HepG2 (cell line): ENCODE measurements around the gene ZNF484. TPM values are rescaled to one million over a fixed set of nuclear protein-coding genes. Genes with fewer than 3 reads are reported as not detected.
A peak's percentile ranks its signal among the peaks of the same experiment; 100 is the strongest.
"Not testable (repeated sequence)": the region's sequence is repeated elsewhere in the genome, so short reads cannot be mapped to it uniquely, and the experiment has no call there.

Experiments
- ATAC-seq: fragments of 200-7000 bp; cut with Tn5 transposase; 3 replicates; pipeline ENCODE4 v1.9.1; 2020; ENCODE audit warnings: mild to moderate bottlenecking, moderate library complexity
- BruUV-seq: library from RNA; stranded (reverse); fragments of 400-500 nt; replicated peaks from 2 replicates; lab custom pipeline; 2021; lab: Mats Ljungman, UMichigan
- CTCF ChIA-PET: fragments of 300-600 bp; formaldehyde crosslinking; extraction: SDS; loops from one replicate; lab custom pipeline; 2021; ENCODE audit warnings: low total read pairs, inconsistent platforms, low intra/inter-chr PET ratio; lab: Yijun Ruan, JAX
- POLR2A ChIA-PET: fragments of 350-600 bp; sonication (Branson Sonifier 250); formaldehyde crosslinking; loops from one replicate; lab custom pipeline; 2020; ENCODE audit warnings: antibody characterized with exemption, inconsistent platforms; lab: Yijun Ruan, JAX
- DNase-seq: peaks from one replicate; pipeline ENCODE4 v3.0.0-alpha.2; 2015; ENCODE audit warnings: low spot score
- FAIRE-seq: peaks from 3 replicates; lab custom pipeline; 2011; peaks lifted over from hg19 to GRCh38; lab: Jason Lieb, UNC
- H2AFZ ChIP-seq: one replicate; pipeline ENCODE4 v1.6.1; 2011; ENCODE audit warnings: low read length, inconsistent platforms
- H3K27ac ChIP-seq: fragments of 300-600 bp; 3 replicates; pipeline ENCODE4 v1.8.0; 2011; ENCODE audit warnings: mixed run types, mild to moderate bottlenecking, mixed read lengths, low read length, inconsistent platforms; ENCODE audit not compliant: insufficient read depth; ENCODE audit errors: extremely low read length
- H3K27me3 ChIP-seq, 2 experiments: fragments of 200-600 bp in 1 of 2; 2 replicates in 1 of 2; 3 replicates in 1 of 2; pipeline versions ENCODE4 v1.6.0 to v1.8.0; 2011; ENCODE audit warnings: low read length in 2 of 2, mild to moderate bottlenecking in 2 of 2, moderate library complexity in 2 of 2, inconsistent platforms in 1 of 2; ENCODE audit not compliant: insufficient read depth in 2 of 2, control insufficient read depth in 1 of 2
- H3K36me3 ChIP-seq, 2 experiments: fragments of 200-600 bp in 1 of 2; replicated peaks in 1 of 2; 2 replicates in 1 of 2; 3 replicates in 1 of 2; pipeline versions ENCODE4 v1.5.1 to v1.8.0; 2011; ENCODE audit warnings: low read length in 2 of 2, inconsistent platforms in 1 of 2; ENCODE audit not compliant: insufficient read depth in 2 of 2, control insufficient read depth in 1 of 2
- H3K4me1 ChIP-seq: 2 replicates; pipeline ENCODE4 v1.5.1; 2012; ENCODE audit warnings: low read length, inconsistent platforms; ENCODE audit not compliant: insufficient read depth
- H3K4me2 ChIP-seq: 2 replicates; pipeline ENCODE4 v1.6.0; 2011; ENCODE audit warnings: low read depth, low read length, inconsistent platforms
- H3K4me3 ChIP-seq, 3 experiments: fragments of 200-600 bp in 1 of 3; sonication (generic), shearing (Covaris generic) in 1 of 3; replicated peaks in 1 of 3; 2 replicates each; pipeline ENCODE4 v1.5.1; 2011 to 2016; ENCODE audit warnings: low read length in 3 of 3, inconsistent platforms in 2 of 3, low read depth in 2 of 3, mild to moderate bottlenecking in 2 of 3, control low read depth in 1 of 3, mixed read lengths in 1 of 3; ENCODE audit not compliant: insufficient read depth in 1 of 3
- H3K79me2 ChIP-seq: one replicate; pipeline ENCODE4 v1.6.1; 2011; ENCODE audit warnings: low read length, inconsistent platforms; ENCODE audit not compliant: insufficient read depth
- H3K9ac ChIP-seq: 2 replicates; pipeline ENCODE4 v1.6.0; 2011; ENCODE audit warnings: mild to moderate bottlenecking, low read depth, low read length, inconsistent platforms; ENCODE audit not compliant: insufficient read depth
- H3K9me3 ChIP-seq: 2 replicates; pipeline ENCODE4 v1.5.1; 2012; ENCODE audit warnings: mild to moderate bottlenecking, low read length
- H4K20me1 ChIP-seq: 2 replicates; pipeline ENCODE4 v1.6.0; 2011; ENCODE audit warnings: inconsistent platforms, mild to moderate bottlenecking, low read length, moderate library complexity; ENCODE audit not compliant: insufficient read depth
- GABPA ChIP-seq, 2 experiments: IDR thresholded peaks; 2 replicates each; pipeline ENCODE4 v1.6.1; 2011 to 2016; ENCODE audit warnings: low read depth in 2 of 2, low read length in 1 of 2, missing biosample characterization in 1 of 2, missing genetic modification characterization in 1 of 2
- GPBP1L1 ChIP-seq: sonication (generic); formaldehyde crosslinking; IDR thresholded peaks from 2 replicates; pipeline ENCODE4 v1.5.0; 2020; ENCODE audit warnings: mild to moderate bottlenecking, missing genetic modification reagents
- SMC3 ChIP-seq: IDR thresholded peaks from 2 replicates; pipeline ENCODE4 v1.6.1; 2011; ENCODE audit warnings: low read length, improper control_type of control experiment
- TEAD2 ChIP-seq: sonication (generic); formaldehyde crosslinking; IDR thresholded peaks from 2 replicates; pipeline ENCODE4 v1.9.0; 2021; ENCODE audit warnings: missing genetic modification reagents
- ZFP82 ChIP-seq: sonication (generic); formaldehyde crosslinking; IDR thresholded peaks from 2 replicates; pipeline ENCODE4 v1.5.1; 2020; ENCODE audit warnings: mild to moderate bottlenecking, missing genetic modification reagents, borderline replicate concordance
- ZNF512 ChIP-seq: sonication (generic); formaldehyde crosslinking; IDR thresholded peaks from 2 replicates; pipeline ENCODE4 v1.4.0; 2020; ENCODE audit warnings: mild to moderate bottlenecking, missing genetic modification reagents
- WGBS: methylation state at CpG from one replicate; pipeline ENCODE4 v1.1.6; 2017; ENCODE audit warnings: low lambda C conversion rate; 5-methylcytosine and 5-hydroxymethylcytosine counted together
- in situ Hi-C: cut with HindIII; loops from 2 replicates; pipeline ENCODE4 v1.10.0; 2017; ENCODE audit warnings: low pct_unique_long_range_greater_than_20kb; ENCODE audit not compliant: extremely low pct_ligation_motif_present
- intact Hi-C: fragments of 100-400 bp; cut with micrococcal nuclease; formaldehyde crosslinking; loops from one replicate; pipeline ENCODE4 v1.10.0; 2022; ENCODE audit not compliant: unreplicated experiment
- polyA plus RNA-seq, 8 experiments: library from polyadenylated mRNA; depleted of rRNA in 3 of 8; stranded (reverse) in 7 of 8; unstranded in 1 of 8; fragments of >200 nt; fragmentation: Illumina TruSeq in 4 of 8; extraction: Trizol in 4 of 8; gene quantifications; 2 replicates each; pipeline versions ENCODE4 v1.2.1 to v1.2.3, GENCODE V29; 2011 to 2016; ENCODE audit warnings: low read depth in 4 of 8, missing spikeins in 1 of 8, mixed read lengths in 1 of 8; ENCODE audit not compliant: insufficient read depth in 1 of 8
- total RNA-seq, 5 experiments: library from RNA; depleted of rRNA; stranded (reverse); fragments of >200 nt; fragmentation: Illumina TruSeq; extraction: Trizol; gene quantifications; 2 replicates each; pipeline ENCODE4 v1.2.3, GENCODE V29; 2016; ENCODE audit warnings: low read depth in 1 of 5

Gene ZNF484
- total and polyA plus RNA-seq, 2 of the 13 experiments (the other 11 are each of a cell fraction or from before 2014, with no cell fraction given) = 0.96 to 7.2 TPM

- 0 out of 2 replicates have a peak overlapping the region, but pooled peaks have one; percentile 16 for H3K4me2 ChIP-seq
- DNase-seq (no peak), ATAC-seq (no peak), FAIRE-seq (no peak)
- peaks cover 23% of the 10 kb centered on the region for H3K4me1 ChIP-seq
- POLR2A ChIA-PET = no interaction called here
- H3K9me3 ChIP-seq = no peaks in the 10 kb centered on the region
- no peak overlapping the region for H3K4me3 ChIP-seq
- in situ Hi-C loops (no loop called here), intact Hi-C loops (no loop called here)
- no peak overlapping the region for H2AFZ ChIP-seq
- no peaks in the 10 kb centered on the region for H4K20me1 ChIP-seq
- H3K27me3 ChIP-seq = no peaks in the 10 kb centered on the region; a peak in 1 of 5 replicates
- H3K79me2 ChIP-seq = peaks cover 13% of the 10 kb centered on the region
- BruUV-seq = no TSS peak
- no peak overlapping the region for H3K27ac ChIP-seq
- peaks cover 3 to 7% of the 10 kb centered on the region in 2 experiments; a peak in 2 of 5 replicates for H3K36me3 ChIP-seq
- no CpG with 5 or more reads among the region's 1 CpG for WGBS
- H3K9ac ChIP-seq = no peak overlapping the region
- CTCF ChIA-PET = no interaction called here
- TF ChIP-seq TEAD2 = no peak
Observed at GRCh38 chr9:92875373-92875772, 2.5 kb downstream of the ZNF484 start.

- Histone ChIP-seq H4K20me1 (no peaks in the 10 kb centered on the region), H3K27me3 (no peaks in the 10 kb centered on the region), H3K4me3 (no peak overlapping the region), H3K4me2 (no peak overlapping the region), H3K9ac (no peak overlapping the region), H3K4me1 (peaks cover 1% of the 10 kb centered on the region; the same call in 1 of the 2 replicates), H3K27ac (no peak overlapping the region), H2AFZ (no peak overlapping the region), H3K36me3 (peaks cover 3 to 25% of the 10 kb centered on the region in 2 experiments; a peak in 4 of 5 replicates), H3K79me2 (peaks cover under 1% of the 10 kb centered on the region), H3K9me3 (no peaks in the 10 kb centered on the region)
- 97% methylated on average over 2 of the region's 2 CpGs for WGBS
- TF ChIP-seq SMC3 (no peak), ZNF512 (CRISPR knock-in tag) (no peak), GABPA (IDR thresholded peaks at IDR 0.05; ENCODE audit: low read depth, low read length) (no peak), GABPA (CRISPR knock-in tag; IDR thresholded peaks at IDR 0.05; ENCODE audit: low read depth) (no peak), GPBP1L1 (CRISPR knock-in tag) (no peak), ZFP82 (CRISPR knock-in tag) (no peak)
- ATAC-seq = no peak
- DNase-seq = no peak
- intact Hi-C loops (no loop called here), in situ Hi-C loops (no loop called here)
- no TSS peak for BruUV-seq
- CTCF ChIA-PET = no interaction called here
- POLR2A ChIA-PET = no interaction called here
- FAIRE-seq = no peak
Observed at GRCh38 chr9:92870289-92870688, 7.5 kb downstream of the ZNF484 start.

DNA sequence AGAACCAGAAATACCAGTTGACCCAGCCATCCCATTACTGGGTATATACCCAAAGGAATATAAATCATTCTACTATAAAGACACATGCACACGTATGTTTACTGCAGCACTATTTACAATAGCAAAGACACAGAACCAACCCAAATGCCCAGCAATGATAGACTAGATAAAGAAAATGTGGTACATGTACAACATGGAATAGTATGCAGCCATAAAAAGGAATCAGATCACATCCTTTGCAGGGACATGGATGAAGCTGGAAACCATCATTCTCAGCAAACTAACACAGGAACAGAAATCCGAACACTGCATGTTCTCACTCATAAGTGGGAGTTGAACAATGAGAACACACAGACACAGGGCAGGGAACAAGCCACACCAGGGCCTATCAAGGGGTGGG lies 11.2 kb downstream of the ZNF484 start:
- H3K27ac ChIP-seq, POLR2A ChIA-PET, H3K9ac ChIP-seq, H3K79me2 ChIP-seq, in situ Hi-C loops, H3K27me3 ChIP-seq, H4K20me1 ChIP-seq, intact Hi-C loops, ATAC-seq, CTCF ChIA-PET, H2AFZ ChIP-seq, H3K4me2 ChIP-seq, DNase-seq, BruUV-seq, FAIRE-seq, H3K9me3 ChIP-seq, H3K4me1 ChIP-seq, H3K4me3 ChIP-seq: not testable (repeated sequence)
- H3K36me3 ChIP-seq = peaks cover 3 to 23% of the 10 kb centered on the region in 2 experiments; a peak in 4 of 5 replicates
- 89% methylated on average over 2 of the region's 2 CpGs for WGBS
